Upper lobe of right lung (tissue), 1 donor: ENCODE measurements around the gene LRP8. TPM values are rescaled to one million over a fixed set of nuclear protein-coding genes. Genes with fewer than 3 reads are reported as not detected.

Experiments
- ATAC-seq: fragments of 200-7000 bp; cut with Tn5 transposase; one replicate; pipeline ENCODE4 v1.9.1; 2020; ENCODE audit warnings: mild to moderate bottlenecking, moderate library complexity
- DNase-seq: peaks from one replicate; pipeline ENCODE4 v3.0.0-alpha.2; 2020
- H3K27ac ChIP-seq: fragments of 200-600 bp; one replicate; pipeline ENCODE4 v1.8.0; 2022
- H3K27me3 ChIP-seq: fragments of 200-600 bp; one replicate; pipeline ENCODE4 v1.8.0; 2022; ENCODE audit warnings: mild to moderate bottlenecking
- H3K36me3 ChIP-seq: fragments of 200-600 bp; one replicate; pipeline ENCODE4 v1.8.0; 2022
- H3K4me1 ChIP-seq: fragments of 200-600 bp; one replicate; pipeline ENCODE4 v1.8.0; 2022
- H3K4me3 ChIP-seq: fragments of 200-600 bp; one replicate; pipeline ENCODE4 v1.8.0; 2022; ENCODE audit warnings: mild to moderate bottlenecking
- H3K9me3 ChIP-seq: fragments of 200-600 bp; one replicate; pipeline ENCODE4 v1.8.0; 2022
- CTCF ChIP-seq: fragments of 200-600 bp; IDR thresholded peaks from one replicate; pipeline ENCODE4 v1.8.0; 2022; ENCODE audit warnings: antibody characterized with exemption
- intact Hi-C: fragments of 100-400 bp; cut with DNase I; formaldehyde crosslinking; loops from one replicate; pipeline ENCODE4 v1.11.0; 2022
- total RNA-seq: library from RNA; stranded (reverse); fragmentation: NEBNext Ultra II Directional; extraction: Animal tissue kit (Norgen Biotek cat#: 25700); gene quantifications from one replicate; pipeline ENCODE4 v1.2.1, GENCODE V29; 2021
- donor health status: DM: no; HTN: yes; CAD: no; lungs with severe emphysema.

The LRP8 gene
- total RNA-seq, 1 donor from 2014 or later = 11.6 TPM

- Histone ChIP-seq H3K27ac (no peak overlapping the region), H3K4me3 (no peak overlapping the region), H3K4me1 (no peaks in the 10 kb centered on the region), H3K9me3 (no peaks in the 10 kb centered on the region), H3K36me3 (no peaks in the 10 kb centered on the region), H3K27me3 (no peaks in the 10 kb centered on the region)
- no peak for TF ChIP-seq CTCF
- DNase-seq (no peak), ATAC-seq (no peak)
- intact Hi-C loops = no loop called here
Observed at GRCh38 chr1:53249706-53250105, 78.2 kb downstream of the LRP8 start.

GRCh38 chr1:53246261-53247134 lies 81.4 kb downstream of the LRP8 start:
- H3K27ac ChIP-seq = no peak overlapping the region
- no peaks in the 10 kb centered on the region for H3K36me3 ChIP-seq
- H3K4me1 ChIP-seq = no peaks in the 10 kb centered on the region
- no peak for TF ChIP-seq CTCF
- intact Hi-C loops = no loop called here
- no peak for ATAC-seq
- no peaks in the 10 kb centered on the region for H3K9me3 ChIP-seq
- no peaks in the 10 kb centered on the region for H3K27me3 ChIP-seq
- DNase-seq = no peak
- no peak overlapping the region for H3K4me3 ChIP-seq

GRCh38 chr1:53244141-53244540 lies 83.7 kb downstream of the LRP8 start:
- no peak overlapping the region for H3K4me3 ChIP-seq
- TF ChIP-seq CTCF = no peak
- ATAC-seq (no peak), DNase-seq (no peak)
- no peaks in the 10 kb centered on the region for H3K36me3 ChIP-seq
- intact Hi-C loops = no loop called here
- no peaks in the 10 kb centered on the region for H3K27me3 ChIP-seq
- H3K4me1 ChIP-seq = no peaks in the 10 kb centered on the region
- H3K9me3 ChIP-seq = no peaks in the 10 kb centered on the region
- H3K27ac ChIP-seq = no peak overlapping the region

GRCh38 chr1:53242381-53242780 lies 85.5 kb downstream of the LRP8 start:
- ATAC-seq = no peak
- no peaks in the 10 kb centered on the region for H3K27me3 ChIP-seq
- H3K4me1 ChIP-seq = peaks cover 5% of the 10 kb centered on the region
- DNase-seq = no peak
- intact Hi-C loops = no loop called here
- H3K27ac ChIP-seq = no peak overlapping the region
- H3K36me3 ChIP-seq = no peaks in the 10 kb centered on the region
- H3K9me3 ChIP-seq = no peaks in the 10 kb centered on the region
- H3K4me3 ChIP-seq = no peak overlapping the region
- TF ChIP-seq CTCF = no peak

GRCh38 chr1:53241828-53242227 lies 86.0 kb downstream of the LRP8 start:
- ATAC-seq (no peak), DNase-seq (no peak)
- TF ChIP-seq CTCF = no peak
- intact Hi-C loops = no loop called here
- H3K4me1 ChIP-seq = peaks cover 11% of the 10 kb centered on the region
- no peak overlapping the region for H3K4me3 ChIP-seq
- H3K27me3 ChIP-seq = no peaks in the 10 kb centered on the region
- H3K36me3 ChIP-seq = no peaks in the 10 kb centered on the region
- H3K27ac ChIP-seq = no peak overlapping the region
- no peaks in the 10 kb centered on the region for H3K9me3 ChIP-seq
